Kidney capillary endothelial cell (primary cell): ENCODE measurements around the gene INSL3.
"Not testable (repeated sequence)": the region's sequence is repeated elsewhere in the genome, so short reads cannot be mapped to it uniquely, and the experiment has no call there.

Experiments used
- DNase-seq: peaks from one replicate; pipeline ENCODE4 v3.0.0-alpha.2; 2018; ENCODE audit warnings: low spot score

Gene INSL3

DNA sequence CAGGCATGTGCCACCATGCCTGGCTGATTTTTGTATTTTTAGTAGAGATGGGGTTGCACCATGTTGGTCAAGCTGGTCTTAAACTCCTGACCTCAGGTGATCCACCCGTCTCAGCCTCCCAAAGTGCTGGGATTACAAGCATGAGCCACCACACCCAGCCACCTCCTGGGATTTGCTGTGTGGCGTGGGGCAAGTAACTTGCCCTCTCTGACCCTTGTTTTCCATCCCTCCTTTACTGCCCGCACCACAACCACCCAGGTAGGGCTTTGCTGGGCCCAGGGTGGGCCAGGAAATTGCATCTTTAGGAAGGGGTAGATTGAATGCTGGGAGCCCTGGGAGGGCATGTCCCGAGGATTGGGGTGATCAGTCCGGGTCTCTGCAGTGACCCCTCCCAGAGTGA, 37.6 kb downstream of the INSL3 start:
- not testable (repeated sequence) for DNase-seq

DNA sequence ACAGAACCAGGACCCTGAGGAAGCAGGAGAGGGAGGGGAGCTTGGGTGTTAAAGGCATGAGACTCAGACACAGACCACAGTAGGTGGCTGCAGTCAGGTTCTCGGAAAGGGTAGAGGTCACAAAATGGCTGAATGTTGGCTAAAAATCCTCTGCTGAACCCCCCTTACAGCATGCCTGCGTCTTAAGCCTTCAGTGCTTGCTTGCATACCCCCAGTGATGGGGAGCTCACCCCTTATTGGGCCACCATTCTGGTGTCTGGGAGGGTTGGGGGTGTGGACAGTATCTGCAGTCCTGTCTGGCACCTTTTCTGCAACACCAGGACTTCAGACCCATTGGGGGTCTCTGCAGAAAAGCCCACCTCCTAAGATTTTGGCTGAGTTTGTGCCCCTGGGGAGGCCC, 40.5 kb downstream of the INSL3 start:
- DNase-seq: no peak

DNA sequence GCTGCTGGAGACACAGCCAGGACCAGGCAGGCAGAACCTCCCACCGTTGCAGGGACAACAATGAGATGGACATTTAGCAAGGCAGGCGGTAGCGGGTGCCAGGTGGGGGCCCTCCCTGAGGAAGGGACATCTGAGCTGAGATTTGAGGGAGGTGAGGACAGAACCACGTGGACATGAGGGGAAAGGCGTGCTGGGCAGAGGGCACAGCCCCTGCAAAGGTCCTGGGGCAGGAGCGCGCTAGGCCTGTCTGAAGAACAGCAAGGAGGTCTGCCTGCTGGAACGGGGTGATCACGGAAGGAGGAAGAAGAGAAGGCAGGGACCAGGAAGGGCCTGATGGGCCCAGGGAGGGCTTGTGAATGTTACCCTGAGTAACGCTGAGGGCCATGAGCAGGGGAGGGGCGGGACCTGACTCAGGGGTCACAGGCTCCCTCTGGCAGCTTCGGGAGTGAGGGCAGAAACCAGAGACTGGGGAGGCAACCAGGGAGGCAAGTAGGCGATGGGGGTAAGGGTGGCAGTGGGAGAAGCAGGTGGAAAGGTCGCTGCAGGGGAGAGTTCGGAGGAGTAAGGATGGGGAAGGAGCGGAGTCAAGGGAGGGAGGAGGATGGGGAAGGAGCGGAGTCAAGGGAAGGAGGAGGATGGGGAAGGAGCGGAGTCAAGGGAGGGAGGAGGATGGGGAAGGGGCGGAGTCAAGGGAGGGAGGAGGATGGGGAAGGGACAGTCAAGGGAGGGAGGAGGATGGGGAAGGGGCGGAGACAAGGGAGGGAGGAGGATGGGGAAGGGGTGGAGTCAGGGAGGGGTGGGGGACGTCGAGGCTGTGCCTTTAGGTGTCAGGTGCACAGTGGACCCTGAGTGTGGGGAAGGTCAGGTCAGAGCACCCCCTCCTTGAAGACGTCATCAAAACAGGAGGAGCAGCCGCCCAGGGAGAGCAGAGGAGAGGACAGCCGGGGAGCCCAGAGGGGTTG, 42.1 kb downstream of the INSL3 start:
- no peak for DNase-seq

DNA sequence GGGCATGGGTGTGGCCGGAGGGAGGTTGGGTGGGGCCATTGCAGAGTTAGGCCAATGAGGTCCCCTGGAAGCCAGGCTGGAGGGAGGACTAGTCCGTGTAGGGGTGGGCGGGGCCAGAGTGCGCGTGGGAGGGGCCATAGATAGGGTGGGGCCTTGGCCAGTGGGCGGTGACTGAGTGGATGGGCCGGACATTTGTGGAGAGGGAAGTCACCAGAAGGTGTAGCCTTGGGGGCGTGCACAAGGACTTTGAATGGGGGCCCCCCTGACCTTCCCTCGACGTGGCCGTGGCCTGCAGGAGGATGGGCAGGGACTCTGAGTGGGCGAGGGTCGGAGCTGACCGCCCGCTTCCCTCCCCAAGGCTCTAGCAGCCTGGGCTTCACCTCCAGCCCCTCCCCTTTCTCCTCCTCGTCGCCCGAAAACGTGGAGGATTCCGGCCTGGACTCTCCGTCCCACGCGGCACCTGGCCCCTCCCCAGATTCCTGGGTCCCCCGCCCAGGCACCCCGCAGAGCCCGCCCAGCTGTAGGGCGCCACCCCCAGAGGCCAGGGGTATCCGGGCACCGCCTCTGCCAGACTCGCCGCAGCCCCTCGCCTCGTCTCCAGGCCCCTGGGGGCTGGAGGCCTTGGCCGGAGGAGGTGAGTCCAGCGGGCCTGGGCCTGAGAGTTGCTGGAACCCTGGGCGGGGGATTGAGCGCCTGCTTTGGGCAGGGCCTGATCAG, 42.9 kb downstream of the INSL3 start:
- no peak for DNase-seq

DNA sequence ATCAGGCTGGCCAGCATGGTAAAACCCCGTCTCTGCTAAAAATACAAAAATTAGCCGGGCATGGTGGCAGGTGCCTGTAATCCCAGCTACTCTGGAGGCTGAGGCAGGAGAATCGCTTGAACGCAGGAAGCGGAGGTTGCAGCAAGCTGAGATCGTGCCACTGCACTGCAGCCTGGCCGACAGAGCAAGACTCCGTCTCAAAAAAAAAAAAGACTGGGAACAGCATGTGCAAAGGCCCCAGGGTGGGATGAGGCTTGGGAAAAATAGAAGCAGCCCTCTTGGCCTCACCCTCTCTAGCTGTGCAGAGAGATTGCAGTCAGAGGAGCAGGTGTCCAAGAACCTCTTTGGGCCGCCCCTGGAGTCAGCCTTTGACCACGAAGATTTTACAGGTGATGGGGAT, 43.5 kb downstream of the INSL3 start:
- not testable (repeated sequence) for DNase-seq

DNA sequence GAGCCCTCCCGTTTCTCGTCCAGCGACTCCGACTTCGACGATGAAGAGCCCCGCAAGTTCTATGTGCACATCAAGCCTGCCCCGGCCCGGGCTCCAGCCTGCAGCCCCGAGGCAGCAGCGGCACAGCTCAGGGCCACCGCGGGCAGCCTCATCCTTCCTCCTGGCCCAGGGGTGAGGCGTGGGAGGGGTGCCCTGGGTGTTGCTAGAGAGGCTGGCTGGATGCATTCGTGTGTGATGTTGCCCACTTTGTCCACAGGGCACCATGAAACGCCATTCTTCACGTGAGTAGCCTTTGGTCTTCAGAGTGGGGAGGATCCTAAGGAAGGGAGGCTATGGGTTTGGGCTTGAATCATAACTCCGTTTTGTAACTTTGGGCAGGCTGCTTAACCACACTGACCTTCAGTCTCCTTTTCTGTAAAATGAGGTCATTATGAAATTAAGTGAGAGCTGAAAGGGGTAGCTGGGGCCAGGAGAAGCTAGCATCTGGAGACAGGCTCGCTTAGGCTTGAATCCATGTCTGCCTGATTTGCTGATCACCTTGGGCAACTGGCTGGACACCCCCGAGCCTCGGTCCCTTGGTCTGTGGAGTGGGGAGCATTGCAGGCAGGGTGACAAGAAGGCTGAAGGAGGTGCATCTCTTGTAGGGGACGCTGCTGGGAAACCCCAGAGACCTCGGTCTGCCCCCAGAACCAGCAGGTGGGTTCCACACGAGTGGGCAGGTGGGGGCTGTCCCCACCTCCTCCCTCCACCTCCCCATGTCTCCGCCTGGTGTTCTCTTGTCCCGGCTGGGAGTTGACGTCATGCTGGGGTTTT, 45.1 kb downstream of the INSL3 start:
- DNase-seq: no peak

DNA sequence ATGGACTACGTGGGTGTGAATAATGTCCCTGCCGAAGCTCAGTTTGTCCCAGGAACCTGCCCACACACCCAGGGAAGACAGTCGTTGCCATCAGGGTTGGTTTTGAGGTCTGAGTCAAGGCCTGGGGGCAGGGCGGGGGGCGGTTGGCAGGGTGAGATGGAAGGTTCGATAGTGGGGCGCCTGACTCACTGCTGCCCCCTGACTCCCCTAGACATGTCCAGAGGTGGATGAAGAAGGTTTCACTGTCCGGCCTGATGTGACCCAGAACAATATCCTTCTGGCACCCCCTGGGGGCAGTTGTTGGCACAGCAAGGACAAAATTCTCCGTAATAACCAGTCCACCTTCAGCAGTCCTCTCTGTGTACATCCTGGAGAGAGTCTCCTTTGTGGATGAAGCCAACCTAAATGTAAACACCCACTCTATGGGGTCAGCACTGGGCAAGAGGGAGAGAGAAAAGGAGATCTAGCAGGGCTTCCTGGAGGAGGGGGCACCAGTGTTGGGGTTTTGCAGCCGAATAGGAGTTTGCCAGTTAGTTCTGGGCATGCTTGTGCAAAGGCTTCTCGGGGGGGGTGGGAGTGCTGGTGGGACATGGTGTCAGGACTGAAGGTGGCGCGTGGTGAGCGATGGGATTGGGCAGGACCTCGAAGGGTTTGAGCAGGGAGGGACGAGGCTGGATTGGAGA, 45.9 kb downstream of the INSL3 start:
- DNase-seq: no peak

DNA sequence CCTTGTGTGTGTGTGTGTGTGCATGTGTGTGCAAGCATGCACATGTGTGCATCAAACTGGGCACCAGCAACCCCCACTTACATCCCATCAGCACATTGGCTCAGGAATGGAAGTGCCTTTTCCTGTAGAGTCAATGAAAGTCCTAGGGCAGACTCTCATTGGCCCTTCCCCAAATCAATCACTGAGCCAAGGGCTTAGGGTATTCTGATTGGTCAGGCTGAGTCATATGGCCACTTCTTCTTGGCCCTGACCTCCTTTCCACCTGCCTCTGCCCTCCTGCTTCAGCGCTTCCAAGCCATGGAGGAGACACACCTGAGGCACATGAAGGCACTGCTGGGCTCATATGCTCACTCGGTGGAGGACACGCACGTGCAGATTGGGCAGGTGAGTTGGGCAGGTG, 49.1 kb downstream of the INSL3 start:
- DNase-seq: no peak

DNA sequence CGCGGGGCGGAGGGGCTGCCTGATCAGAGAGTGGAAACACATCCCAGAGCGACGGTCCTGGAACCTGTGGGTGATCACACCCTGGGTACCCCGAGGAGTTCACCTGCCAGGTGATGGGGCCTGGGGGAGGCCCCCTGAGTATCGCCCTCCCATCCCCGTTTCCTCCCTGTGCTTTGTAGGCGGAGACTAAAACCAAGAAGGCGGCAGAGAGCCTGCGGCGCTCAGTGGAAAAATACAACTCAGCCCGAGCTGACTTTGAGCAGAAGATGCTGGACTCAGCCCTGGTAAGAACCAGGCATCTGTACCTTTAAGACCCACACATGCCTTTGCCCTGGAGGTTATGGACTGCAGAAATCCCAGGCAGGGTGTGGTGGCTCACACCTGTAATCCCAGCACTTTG, 50.7 kb downstream of the INSL3 start:
- no peak for DNase-seq

DNA sequence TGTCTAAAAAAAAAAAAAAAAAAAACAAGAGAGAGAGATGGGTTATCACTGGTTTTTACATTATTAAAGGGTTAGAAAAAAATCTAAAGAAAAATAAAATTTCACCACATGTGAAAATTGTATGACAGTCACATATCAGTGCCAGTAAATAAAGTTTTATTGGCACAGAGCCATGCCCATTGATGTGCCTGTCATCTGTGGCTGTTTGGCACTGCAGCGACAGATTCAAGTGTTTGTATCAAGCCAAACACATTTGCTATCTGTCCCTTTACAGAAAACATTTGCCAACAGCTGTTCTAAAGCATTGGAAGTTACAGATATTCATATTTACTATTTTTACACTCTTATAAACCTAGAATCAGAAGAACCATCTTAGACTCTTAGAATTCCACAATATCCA, 53.8 kb downstream of the INSL3 start:
- DNase-seq: no peak

DNA sequence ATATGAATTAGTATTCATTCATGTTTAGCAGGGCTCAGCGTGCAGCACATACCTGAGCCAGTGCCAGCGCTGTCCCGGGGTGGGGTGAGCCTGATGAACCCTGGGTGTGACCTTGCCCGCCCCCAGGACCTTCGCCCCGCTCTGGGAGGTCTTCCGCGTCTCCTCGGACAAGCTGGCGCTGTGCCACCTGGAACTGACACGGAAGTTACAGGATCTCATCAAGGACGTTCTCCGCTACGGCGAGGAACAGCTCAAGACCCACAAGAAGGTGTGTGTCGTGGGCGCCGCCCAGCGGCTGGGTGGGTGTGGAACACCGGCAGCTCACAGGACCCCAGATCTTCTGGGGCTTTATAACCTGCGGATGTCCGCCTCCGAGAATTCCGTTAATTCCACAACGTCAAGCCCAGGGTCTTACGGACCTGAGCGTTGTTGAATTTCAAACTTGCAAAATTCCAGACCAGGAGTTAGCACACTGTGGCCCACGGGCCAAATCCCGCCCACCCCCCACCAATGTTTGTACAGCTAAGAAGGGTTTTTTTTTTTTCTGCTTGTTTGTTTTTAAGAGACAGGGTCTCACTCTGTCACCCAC, 54.7 kb downstream of the INSL3 start:
- DNase-seq: peak; percentile 86
